HepG2 (cell line): ENCODE measurements around the gene TBX21. TPM values are rescaled to one million over a fixed set of nuclear protein-coding genes. Genes with fewer than 3 reads are reported as not detected.

ENCODE experiments used
- ATAC-seq: fragments of 200-7000 bp; cut with Tn5 transposase; 3 replicates; pipeline ENCODE4 v1.9.1; 2020; ENCODE audit warnings: mild to moderate bottlenecking, moderate library complexity
- BruUV-seq: library from RNA; stranded (reverse); fragments of 400-500 nt; replicated peaks from 2 replicates; lab custom pipeline; 2021; lab: Mats Ljungman, UMichigan
- CTCF ChIA-PET: fragments of 300-600 bp; formaldehyde crosslinking; extraction: SDS; loops from one replicate; lab custom pipeline; 2021; ENCODE audit warnings: low total read pairs, inconsistent platforms, low intra/inter-chr PET ratio; lab: Yijun Ruan, JAX
- POLR2A ChIA-PET: fragments of 350-600 bp; sonication (Branson Sonifier 250); formaldehyde crosslinking; loops from one replicate; lab custom pipeline; 2020; ENCODE audit warnings: antibody characterized with exemption, inconsistent platforms; lab: Yijun Ruan, JAX
- DNase-seq: peaks from one replicate; pipeline ENCODE4 v3.0.0-alpha.2; 2015; ENCODE audit warnings: low spot score
- FAIRE-seq: peaks from 3 replicates; lab custom pipeline; 2011; peaks lifted over from hg19 to GRCh38; lab: Jason Lieb, UNC
- H2AFZ ChIP-seq: one replicate; pipeline ENCODE4 v1.6.1; 2011; ENCODE audit warnings: low read length, inconsistent platforms
- H3K27ac ChIP-seq: fragments of 300-600 bp; 3 replicates; pipeline ENCODE4 v1.8.0; 2011; ENCODE audit warnings: mixed run types, mild to moderate bottlenecking, mixed read lengths, low read length, inconsistent platforms; ENCODE audit not compliant: insufficient read depth; ENCODE audit errors: extremely low read length
- H3K27me3 ChIP-seq, 2 experiments: fragments of 200-600 bp in 1 of 2; 2 replicates in 1 of 2; 3 replicates in 1 of 2; pipeline versions ENCODE4 v1.6.0 to v1.8.0; 2011; ENCODE audit warnings: low read length in 2 of 2, mild to moderate bottlenecking in 2 of 2, moderate library complexity in 2 of 2, inconsistent platforms in 1 of 2; ENCODE audit not compliant: insufficient read depth in 2 of 2, control insufficient read depth in 1 of 2
- H3K36me3 ChIP-seq, 2 experiments: fragments of 200-600 bp in 1 of 2; replicated peaks in 1 of 2; 2 replicates in 1 of 2; 3 replicates in 1 of 2; pipeline versions ENCODE4 v1.5.1 to v1.8.0; 2011; ENCODE audit warnings: low read length in 2 of 2, inconsistent platforms in 1 of 2; ENCODE audit not compliant: insufficient read depth in 2 of 2, control insufficient read depth in 1 of 2
- H3K4me1 ChIP-seq: 2 replicates; pipeline ENCODE4 v1.5.1; 2012; ENCODE audit warnings: low read length, inconsistent platforms; ENCODE audit not compliant: insufficient read depth
- H3K4me2 ChIP-seq: 2 replicates; pipeline ENCODE4 v1.6.0; 2011; ENCODE audit warnings: low read depth, low read length, inconsistent platforms
- H3K4me3 ChIP-seq, 3 experiments: fragments of 200-600 bp in 1 of 3; sonication (generic), shearing (Covaris generic) in 1 of 3; replicated peaks in 1 of 3; 2 replicates each; pipeline ENCODE4 v1.5.1; 2011 to 2016; ENCODE audit warnings: low read length in 3 of 3, inconsistent platforms in 2 of 3, low read depth in 2 of 3, mild to moderate bottlenecking in 2 of 3, control low read depth in 1 of 3, mixed read lengths in 1 of 3; ENCODE audit not compliant: insufficient read depth in 1 of 3
- H3K79me2 ChIP-seq: one replicate; pipeline ENCODE4 v1.6.1; 2011; ENCODE audit warnings: low read length, inconsistent platforms; ENCODE audit not compliant: insufficient read depth
- H3K9ac ChIP-seq: 2 replicates; pipeline ENCODE4 v1.6.0; 2011; ENCODE audit warnings: mild to moderate bottlenecking, low read depth, low read length, inconsistent platforms; ENCODE audit not compliant: insufficient read depth
- H3K9me3 ChIP-seq: 2 replicates; pipeline ENCODE4 v1.5.1; 2012; ENCODE audit warnings: mild to moderate bottlenecking, low read length
- H4K20me1 ChIP-seq: 2 replicates; pipeline ENCODE4 v1.6.0; 2011; ENCODE audit warnings: inconsistent platforms, mild to moderate bottlenecking, low read length, moderate library complexity; ENCODE audit not compliant: insufficient read depth
- ATF7 ChIP-seq, 2 experiments: fragments of 450-650 bp in 1 of 2; sonication (generic) in 1 of 2; formaldehyde crosslinking in 1 of 2; IDR thresholded peaks; 2 replicates each; pipeline versions ENCODE4 v1.4.0 to v1.6.1; 2016 to 2020; ENCODE audit warnings: antibody characterized with exemption in 1 of 2, mild to moderate bottlenecking in 1 of 2, missing genetic modification reagents in 1 of 2
- BHLHE40 ChIP-seq: IDR thresholded peaks from 2 replicates; pipeline ENCODE4 v1.6.1; 2011; ENCODE audit warnings: low read length, improper control_type of control experiment
- HMG20B ChIP-seq: conservative IDR thresholded peaks from 2 replicates; pipeline ENCODE4 v1.6.1; 2016; ENCODE audit warnings: missing genetic modification reagents, missing compliant biosample characterization
- SNAPC5 ChIP-seq: sonication (generic); formaldehyde crosslinking; IDR thresholded peaks from 2 replicates; pipeline ENCODE4 v1.8.1; 2023; ENCODE audit warnings: mild to moderate bottlenecking, missing genetic modification reagents, borderline replicate concordance
- TRIM24 ChIP-seq: sonication (generic); formaldehyde crosslinking; IDR thresholded peaks from 2 replicates; pipeline ENCODE4 v1.8.0; 2022; ENCODE audit warnings: mild to moderate bottlenecking, missing genetic modification reagents
- ZNF382 ChIP-seq: sonication (generic); formaldehyde crosslinking; IDR thresholded peaks from 2 replicates; pipeline ENCODE4 v1.5.0; 2020; ENCODE audit warnings: missing genetic modification reagents, mild to moderate bottlenecking, borderline replicate concordance
- ZNF800 ChIP-seq: sonication (generic); formaldehyde crosslinking; IDR thresholded peaks from 2 replicates; pipeline ENCODE4 v1.4.0; 2020; ENCODE audit warnings: missing genetic modification reagents
- WGBS: methylation state at CpG from one replicate; pipeline ENCODE4 v1.1.6; 2017; ENCODE audit warnings: low lambda C conversion rate; 5-methylcytosine and 5-hydroxymethylcytosine counted together
- in situ Hi-C: cut with HindIII; loops from 2 replicates; pipeline ENCODE4 v1.10.0; 2017; ENCODE audit warnings: low pct_unique_long_range_greater_than_20kb; ENCODE audit not compliant: extremely low pct_ligation_motif_present
- intact Hi-C: fragments of 100-400 bp; cut with micrococcal nuclease; formaldehyde crosslinking; loops from one replicate; pipeline ENCODE4 v1.10.0; 2022; ENCODE audit not compliant: unreplicated experiment
- polyA plus RNA-seq, 8 experiments: library from polyadenylated mRNA; depleted of rRNA in 3 of 8; stranded (reverse) in 7 of 8; unstranded in 1 of 8; fragments of >200 nt; fragmentation: Illumina TruSeq in 4 of 8; extraction: Trizol in 4 of 8; gene quantifications; 2 replicates each; pipeline versions ENCODE4 v1.2.1 to v1.2.3, GENCODE V29; 2011 to 2016; ENCODE audit warnings: low read depth in 4 of 8, missing spikeins in 1 of 8, mixed read lengths in 1 of 8; ENCODE audit not compliant: insufficient read depth in 1 of 8
- total RNA-seq, 5 experiments: library from RNA; depleted of rRNA; stranded (reverse); fragments of >200 nt; fragmentation: Illumina TruSeq; extraction: Trizol; gene quantifications; 2 replicates each; pipeline ENCODE4 v1.2.3, GENCODE V29; 2016; ENCODE audit warnings: low read depth in 1 of 5

Gene TBX21
- total and polyA plus RNA-seq, 2 of the 13 experiments (the other 11 are each of a cell fraction or from before 2014, with no cell fraction given) = not detected

DNA sequence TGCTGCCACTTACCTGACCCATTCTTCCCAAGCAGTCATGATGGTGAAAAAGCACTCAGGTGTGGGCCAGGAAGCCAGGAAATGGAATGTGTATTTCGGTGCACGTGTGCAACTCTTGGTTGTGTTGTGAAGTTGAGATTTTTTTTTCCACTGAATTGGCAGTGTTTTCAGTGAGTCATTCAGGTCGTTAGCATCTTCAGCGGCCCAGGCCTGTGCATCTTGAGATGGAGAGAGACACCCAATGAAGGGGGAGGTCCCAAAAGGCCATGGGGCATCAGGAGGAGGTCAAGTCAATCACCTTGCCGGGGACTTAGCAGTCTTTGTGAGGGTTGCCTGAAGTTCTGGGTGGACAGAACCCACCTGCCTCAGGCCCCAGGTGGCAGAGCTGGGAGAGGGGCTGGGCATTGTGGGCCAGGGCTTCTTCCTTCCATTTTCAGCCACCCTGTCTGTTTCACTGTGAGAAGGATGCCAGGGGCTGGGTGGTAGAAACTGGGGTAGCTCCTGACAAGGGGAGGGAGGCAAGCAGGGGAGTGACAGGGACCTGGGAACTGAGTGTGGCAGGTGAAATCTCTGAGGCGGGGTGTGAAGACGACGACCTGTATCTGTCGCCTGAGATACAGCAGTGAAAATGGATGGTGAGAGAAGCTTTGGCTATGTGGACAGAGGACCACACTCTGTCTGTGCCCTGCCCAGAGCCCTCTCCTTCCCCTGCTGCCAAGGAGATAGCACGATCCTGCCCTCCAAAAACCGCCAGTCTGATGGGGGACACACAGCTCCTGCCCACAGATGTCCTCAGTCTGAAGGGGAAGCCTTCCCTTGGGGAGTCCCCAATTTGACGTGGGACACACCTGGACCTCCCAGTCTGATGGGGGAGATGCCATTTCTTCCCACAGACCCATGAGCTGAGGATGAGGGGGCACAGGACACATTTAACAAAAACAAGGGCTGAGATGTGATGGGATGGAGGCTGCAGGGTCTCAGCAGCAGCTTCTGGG, 27.2 kb upstream of the TBX21 start (continued):
- TF ChIP-seq TRIM24 (CRISPR knock-in tag) = no peak
- TF ChIP-seq ZNF800 (CRISPR knock-in tag) = no peak
- TF ChIP-seq ZNF382 = no peak
- TF ChIP-seq SNAPC5 (CRISPR knock-in tag) = no peak

GRCh38 chr17:47707056-47707804, 25.8 kb upstream of the TBX21 start:
- in situ Hi-C loops = no loop called here
- Histone ChIP-seq H3K4me3 (no peak overlapping the region), H4K20me1 (no peaks in the 10 kb centered on the region), H2AFZ (no peak overlapping the region), H3K27me3 (no peaks in the 10 kb centered on the region), H3K9me3 (no peaks in the 10 kb centered on the region), H3K36me3 (no peaks in the 10 kb centered on the region), H3K27ac (no peak overlapping the region), H3K9ac (no peak overlapping the region), H3K4me2 (no peak overlapping the region), H3K4me1 (peaks cover 7% of the 10 kb centered on the region), H3K79me2 (no peaks in the 10 kb centered on the region)
- ATAC-seq = peak; percentile 15; the same call in 1 of the 3 replicates
- no TSS peak for BruUV-seq
- 39% methylated on average over 4 of the region's 4 CpGs for WGBS
- CTCF ChIA-PET = no interaction called here
- no peak for FAIRE-seq
- TF ChIP-seq BHLHE40 (0 out of 2 replicates have a peak, but pooled peaks have one; percentile 12), ATF7 (IDR thresholded peaks at IDR 0.05) (peak; percentile 96), ATF7 (CRISPR knock-in tag; IDR thresholded peaks at IDR 0.05) (no peak), HMG20B (no peak)
- POLR2A ChIA-PET = no interaction called here
- peak; percentile 32 for DNase-seq
- intact Hi-C loops = no loop called here
